Measurements from ENCODE around the gene ORM2.

ORM2 gene

DNA sequence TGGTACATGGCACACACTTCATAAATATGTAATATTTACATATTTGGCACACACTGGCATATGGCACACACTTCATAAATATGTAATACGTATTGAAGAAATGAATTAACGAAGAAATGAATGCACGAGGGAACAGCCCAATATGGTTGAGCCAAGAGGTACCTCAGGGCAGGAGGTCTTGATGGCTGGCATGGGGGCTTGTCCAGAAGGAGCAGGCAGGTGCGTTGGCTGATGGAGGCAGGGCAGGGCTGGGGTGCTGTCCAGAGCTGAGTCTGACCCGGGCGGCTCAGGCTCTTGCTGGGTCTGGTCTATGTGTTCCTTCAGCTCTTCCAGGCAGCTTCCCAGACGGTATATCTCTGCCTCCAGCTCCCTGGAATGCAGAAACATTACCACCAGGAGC is 31.9 kb downstream of the ORM2 start:
- H3K27ac ChIP-seq: no peak overlapping the region
- H3K79me2 ChIP-seq (ENCODE audit: insufficient read depth, low read depth): no peaks in the 10 kb centered on the region
- H3K4me2 ChIP-seq: no peak overlapping the region
- H2AFZ ChIP-seq (ENCODE audit: low read depth): no peak overlapping the region
- TF ChIP-seq, protein P1, sequence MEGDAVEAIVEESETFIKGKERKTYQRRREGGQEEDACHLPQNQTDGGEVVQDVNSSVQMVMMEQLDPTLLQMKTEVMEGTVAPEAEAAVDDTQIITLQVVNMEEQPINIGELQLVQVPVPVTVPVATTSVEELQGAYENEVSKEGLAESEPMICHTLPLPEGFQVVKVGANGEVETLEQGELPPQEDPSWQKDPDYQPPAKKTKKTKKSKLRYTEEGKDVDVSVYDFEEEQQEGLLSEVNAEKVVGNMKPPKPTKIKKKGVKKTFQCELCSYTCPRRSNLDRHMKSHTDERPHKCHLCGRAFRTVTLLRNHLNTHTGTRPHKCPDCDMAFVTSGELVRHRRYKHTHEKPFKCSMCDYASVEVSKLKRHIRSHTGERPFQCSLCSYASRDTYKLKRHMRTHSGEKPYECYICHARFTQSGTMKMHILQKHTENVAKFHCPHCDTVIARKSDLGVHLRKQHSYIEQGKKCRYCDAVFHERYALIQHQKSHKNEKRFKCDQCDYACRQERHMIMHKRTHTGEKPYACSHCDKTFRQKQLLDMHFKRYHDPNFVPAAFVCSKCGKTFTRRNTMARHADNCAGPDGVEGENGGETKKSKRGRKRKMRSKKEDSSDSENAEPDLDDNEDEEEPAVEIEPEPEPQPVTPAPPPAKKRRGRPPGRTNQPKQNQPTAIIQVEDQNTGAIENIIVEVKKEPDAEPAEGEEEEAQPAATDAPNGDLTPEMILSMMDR (conservative IDR thresholded peaks at IDR 0.05; ENCODE audit: low read depth, low read length): no peak
- H3K9ac ChIP-seq: no peak overlapping the region
- peaks cover 37% of the 10 kb centered on the region for H3K4me1 ChIP-seq (ENCODE audit: low read depth, poor library complexity, severe bottlenecking)
- no peak overlapping the region for H3K4me3 ChIP-seq (IDR thresholded peaks at IDR 0.05; ENCODE audit: insufficient read depth, low read depth, low read length)
- no peaks in the 10 kb centered on the region for H4K20me1 ChIP-seq (ENCODE audit: insufficient read depth)
- H3K27me3 ChIP-seq (ENCODE audit: insufficient read depth, low read depth): no peaks in the 10 kb centered on the region
- peaks cover 22% of the 10 kb centered on the region for H3K36me3 ChIP-seq (ENCODE audit: insufficient read depth)

DNA sequence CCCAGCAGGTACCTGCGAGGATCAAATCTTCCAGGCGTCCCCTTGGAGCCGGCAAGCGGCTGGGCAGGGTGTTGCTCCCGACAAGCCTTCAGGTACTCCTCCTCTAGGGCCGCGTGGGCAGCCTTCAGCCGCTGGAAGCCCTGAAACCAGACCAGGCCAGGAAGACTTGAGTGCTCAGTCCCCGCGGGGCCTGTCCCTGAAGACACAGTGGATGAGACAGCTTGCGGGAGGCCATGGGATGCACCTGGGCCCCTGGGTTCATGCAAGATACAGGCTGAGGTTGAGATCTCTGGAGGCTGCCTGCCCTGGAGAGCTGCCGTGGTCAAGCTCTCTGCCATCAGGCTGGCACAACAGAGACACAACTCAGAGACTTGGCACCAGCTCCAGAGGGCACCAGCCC is 32.7 kb downstream of the ORM2 start:
- no peak overlapping the region for H3K9ac ChIP-seq
- no peak overlapping the region for H2AFZ ChIP-seq (ENCODE audit: low read depth)
- no peaks in the 10 kb centered on the region for H3K79me2 ChIP-seq (ENCODE audit: insufficient read depth, low read depth)
- H3K36me3 ChIP-seq (ENCODE audit: insufficient read depth): peaks cover 18% of the 10 kb centered on the region
- no peak overlapping the region for H3K4me2 ChIP-seq
- H3K27ac ChIP-seq: no peak overlapping the region
- H3K27me3 ChIP-seq (ENCODE audit: insufficient read depth, low read depth): no peaks in the 10 kb centered on the region
- no peaks in the 10 kb centered on the region for H4K20me1 ChIP-seq (ENCODE audit: insufficient read depth)
- peaks cover 46% of the 10 kb centered on the region for H3K4me1 ChIP-seq (ENCODE audit: low read depth, poor library complexity, severe bottlenecking)
- no peak overlapping the region for H3K4me3 ChIP-seq (IDR thresholded peaks at IDR 0.05; ENCODE audit: insufficient read depth, low read depth, low read length)
- TF ChIP-seq, protein P1 (conservative IDR thresholded peaks at IDR 0.05; ENCODE audit: low read depth, low read length): no peak

DNA sequence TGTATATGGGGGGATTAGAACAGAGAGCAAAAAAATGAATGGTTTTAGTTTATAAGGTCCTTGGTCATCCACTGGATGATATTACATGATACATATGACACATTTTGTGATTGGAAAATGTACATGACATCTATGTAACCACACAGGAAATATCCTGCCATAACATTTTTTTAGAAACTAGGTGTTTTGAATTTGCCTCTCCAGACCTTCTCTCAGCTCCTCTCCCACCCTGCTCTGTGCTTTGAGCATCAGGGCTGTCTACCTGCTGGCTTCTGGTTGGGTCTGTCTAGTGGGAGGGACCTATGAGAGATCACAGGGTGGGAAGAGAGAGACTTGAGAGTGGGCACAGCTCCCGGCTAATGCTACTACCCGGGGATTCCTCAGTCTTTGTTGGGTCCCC is 33.8 kb downstream of the ORM2 start:
- H3K27ac ChIP-seq: peak overlapping the region; percentile 9; the same call in 1 of the 2 replicates
- H3K4me2 ChIP-seq: no peak overlapping the region
- H3K27me3 ChIP-seq (ENCODE audit: insufficient read depth, low read depth): no peaks in the 10 kb centered on the region
- H3K36me3 ChIP-seq (ENCODE audit: insufficient read depth): peaks cover 13% of the 10 kb centered on the region
- no peaks in the 10 kb centered on the region for H3K79me2 ChIP-seq (ENCODE audit: insufficient read depth, low read depth)
- no peak overlapping the region for H3K9ac ChIP-seq
- H2AFZ ChIP-seq (ENCODE audit: low read depth): no peak overlapping the region
- TF ChIP-seq, protein P1 (conservative IDR thresholded peaks at IDR 0.05; ENCODE audit: low read depth, low read length): no peak
- no peak overlapping the region for H3K4me3 ChIP-seq (IDR thresholded peaks at IDR 0.05; ENCODE audit: insufficient read depth, low read depth, low read length)
- no peaks in the 10 kb centered on the region for H4K20me1 ChIP-seq (ENCODE audit: insufficient read depth)
- H3K4me1 ChIP-seq (ENCODE audit: low read depth, poor library complexity, severe bottlenecking): peaks cover 56% of the 10 kb centered on the region

DNA sequence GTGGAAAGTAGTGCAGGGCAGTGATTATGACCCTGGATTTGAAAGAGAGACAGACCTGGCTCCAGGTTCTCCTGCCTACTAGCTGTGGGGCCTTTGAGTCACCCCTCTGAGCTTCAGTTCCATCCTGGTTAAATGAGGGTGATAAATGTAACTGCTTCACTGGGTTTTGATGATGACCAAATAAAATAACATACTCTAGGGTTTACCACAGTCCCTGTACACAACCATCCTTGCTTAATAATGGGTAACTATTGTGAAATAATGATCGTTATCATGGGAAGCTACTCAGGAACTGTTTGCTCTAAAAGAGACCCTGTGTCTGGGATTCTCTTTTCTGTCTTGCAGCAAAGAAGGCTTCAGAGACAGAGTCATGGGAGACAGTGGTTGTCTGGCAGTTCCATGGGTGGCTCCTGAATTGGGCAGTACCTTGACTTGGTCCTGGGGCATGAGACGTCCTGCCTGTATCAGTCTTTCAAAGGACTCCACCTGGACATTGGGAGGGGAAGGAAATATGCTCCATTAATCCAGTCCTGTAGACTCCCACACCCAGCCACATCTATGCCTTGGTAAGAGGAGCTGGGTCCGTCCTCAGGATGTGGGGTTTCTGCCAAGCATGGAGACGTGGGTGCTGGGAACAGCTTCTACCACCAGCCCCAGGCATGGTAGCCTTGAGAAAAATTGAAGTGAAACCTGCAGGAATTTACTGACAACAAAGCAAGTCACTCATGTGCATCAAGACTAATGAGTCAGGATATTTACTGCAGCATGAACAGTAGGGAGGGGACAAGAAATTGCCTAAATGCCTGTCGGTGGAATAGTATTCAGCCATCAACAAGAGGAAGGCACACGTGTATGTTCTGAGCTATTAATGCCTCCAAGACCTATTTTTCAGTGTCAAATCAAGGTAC is 34.7 kb downstream of the ORM2 start:
- Histone ChIP-seq H3K9ac (no peak overlapping the region), H3K79me2 (ENCODE audit: insufficient read depth, low read depth) (peaks cover 1% of the 10 kb centered on the region; the same call in 1 of the 2 replicates), H2AFZ (ENCODE audit: low read depth) (no peak overlapping the region), H3K4me3 (IDR thresholded peaks at IDR 0.05; ENCODE audit: insufficient read depth, low read depth, low read length) (no peak overlapping the region), H3K36me3 (ENCODE audit: insufficient read depth) (peaks cover 13% of the 10 kb centered on the region), H3K27ac (peak overlapping the region; percentile 86; the same call in 1 of the 2 replicates), H4K20me1 (ENCODE audit: insufficient read depth) (no peaks in the 10 kb centered on the region), H3K4me1 (ENCODE audit: low read depth, poor library complexity, severe bottlenecking) (peaks cover 66% of the 10 kb centered on the region), H3K4me2 (peak overlapping the region; percentile 36; the same call in 1 of the 2 replicates), H3K27me3 (ENCODE audit: insufficient read depth, low read depth) (no peaks in the 10 kb centered on the region)
- TF ChIP-seq, protein P1 (conservative IDR thresholded peaks at IDR 0.05; ENCODE audit: low read depth, low read length): no peak
